ENCODE measurements around the gene NDUFS3. TPM values are rescaled to one million over a fixed set of nuclear protein-coding genes. Genes with fewer than 3 reads are reported as not detected.
"Not testable (repeated sequence)": the region's sequence is repeated elsewhere in the genome, so short reads cannot be mapped to it uniquely, and the experiment has no call there.

NDUFS3 gene
- total RNA-seq: 97.8 TPM

GRCh38 chr11:47578524-47579494 is at the start of gene NDUFS3, which contains the start of gene KBTBD4:
TSS of gene NDUFS3 (plus strand) at chr11:47579074. CDS start at chr11:47579092, 18 bp downstream.
TSS of gene KBTBD4 (minus strand) at chr11:47578970. CDS start at chr11:47578951, 19 bp downstream.
- peak; percentile 89 for DNase-seq (ENCODE audit: low spot score)

- DNase-seq (ENCODE audit: low spot score): no peak
Measured at GRCh38 chr11:47529951-47530350, 48.9 kb upstream of the NDUFS3 start.

DNA sequence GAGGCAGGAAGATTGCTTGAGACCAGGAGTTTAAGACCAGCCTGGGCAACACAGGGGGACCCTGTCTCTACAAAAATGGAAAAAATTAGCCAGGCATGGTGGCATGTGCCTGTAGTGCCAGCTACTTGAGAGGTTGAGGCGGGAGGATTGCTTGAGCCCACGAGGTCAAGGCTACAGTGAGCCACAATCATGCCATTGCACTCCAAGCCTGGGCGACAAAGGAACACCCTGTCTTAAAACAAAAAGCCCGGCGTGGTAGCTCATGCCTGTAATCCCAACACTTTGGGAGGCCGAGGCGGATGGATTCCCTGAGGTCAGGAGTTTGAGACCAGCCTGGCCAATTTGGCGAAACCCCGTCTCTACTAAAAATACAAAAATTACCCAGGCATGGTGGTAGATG is 48.2 kb upstream of the NDUFS3 start:
- not testable (repeated sequence) for DNase-seq (ENCODE audit: low spot score)

DNA sequence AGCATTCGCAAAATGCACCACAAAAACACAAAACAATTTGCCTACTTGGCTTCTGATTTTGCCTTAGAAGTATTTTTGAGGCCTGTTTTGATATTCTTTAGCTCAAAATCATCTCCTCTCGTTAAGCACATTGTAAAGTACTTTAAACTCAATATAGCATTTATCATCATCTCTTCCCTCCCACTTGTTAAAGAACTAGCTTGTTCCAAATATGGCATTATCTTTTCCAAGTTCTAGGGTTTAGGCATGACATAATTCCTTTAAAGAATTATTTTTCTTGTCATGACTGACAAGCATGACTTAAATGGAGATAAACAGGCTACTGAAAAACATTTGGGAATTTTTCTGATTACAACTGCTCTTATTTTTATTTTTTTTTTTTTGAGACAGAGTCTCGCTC is 47.2 kb upstream of the NDUFS3 start:
- no peak for DNase-seq (ENCODE audit: low spot score)

- DNase-seq (ENCODE audit: low spot score): no peak
Measured at GRCh38 chr11:47532597-47533213, 46.2 kb upstream of the NDUFS3 start.

GRCh38 chr11:47533690-47534151 is 45.2 kb upstream of the NDUFS3 start:
- no peak for DNase-seq (ENCODE audit: low spot score)

GRCh38 chr11:47534704-47535251 is 44.1 kb upstream of the NDUFS3 start:
- DNase-seq (ENCODE audit: low spot score): no peak

DNA sequence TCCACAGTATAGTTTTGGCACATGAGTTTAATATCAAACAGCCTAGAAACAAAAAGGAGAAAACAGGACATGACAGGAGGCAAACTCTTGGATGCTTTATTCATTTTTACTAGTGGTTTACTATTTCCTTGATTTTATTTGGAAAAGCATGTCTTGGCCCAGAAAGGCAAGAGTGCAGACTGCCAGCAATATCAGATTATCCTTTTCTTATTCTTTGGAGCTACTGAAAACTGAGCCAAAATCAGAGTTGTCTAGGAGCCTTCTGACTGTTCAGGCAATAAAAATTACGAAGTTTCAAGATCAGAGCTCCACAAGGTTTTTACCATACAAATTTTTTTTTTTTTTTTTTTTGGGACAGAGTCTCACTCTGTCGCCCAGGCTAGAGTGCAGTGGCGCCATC is 42.0 kb upstream of the NDUFS3 start:
- no peak for DNase-seq (ENCODE audit: low spot score)

DNA sequence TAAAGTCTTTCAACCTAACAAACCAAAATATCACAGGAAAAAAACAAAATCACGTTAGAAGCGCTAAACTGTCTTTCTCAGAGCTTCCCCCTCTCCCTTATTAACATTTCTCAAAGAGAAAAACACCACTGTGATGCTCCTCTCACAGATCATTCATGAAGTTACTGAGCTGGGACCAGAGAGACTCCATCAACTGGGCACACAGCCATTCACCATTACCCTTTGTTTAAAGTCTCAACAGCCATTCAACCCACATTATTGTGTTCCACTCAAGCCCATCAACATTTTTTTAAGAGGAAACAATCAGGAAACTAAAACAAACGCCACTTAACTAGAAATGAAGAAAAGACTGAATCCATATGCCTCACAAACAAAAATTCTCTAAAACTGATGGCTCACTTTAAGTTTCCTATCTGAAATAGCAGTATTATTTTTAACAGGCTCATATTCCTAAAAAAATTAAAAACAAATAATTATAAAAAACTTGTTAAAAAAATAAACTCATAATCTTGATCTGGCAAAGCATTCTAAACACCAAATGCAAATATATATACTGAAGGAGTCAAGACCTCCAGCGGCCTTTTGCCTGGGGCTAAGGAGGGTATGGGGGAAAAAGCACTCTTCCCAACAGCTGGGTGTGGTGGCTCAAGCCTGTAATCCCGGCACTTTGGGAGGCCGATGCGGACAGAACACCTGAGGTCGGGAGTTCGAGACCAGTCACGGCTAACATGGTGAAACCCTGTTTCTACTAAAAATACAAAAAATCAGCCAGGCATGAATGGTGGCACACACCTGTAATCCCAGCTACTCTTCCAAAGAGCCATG is 39.9 kb upstream of the NDUFS3 start:
- no peak for DNase-seq (ENCODE audit: low spot score)

- DNase-seq (ENCODE audit: low spot score): no peak
Measured at GRCh38 chr11:47539681-47540039, 39.2 kb upstream of the NDUFS3 start.

GRCh38 chr11:47541070-47541469 is 37.8 kb upstream of the NDUFS3 start:
- DNase-seq (ENCODE audit: low spot score): no peak

GRCh38 chr11:47545298-47545697 is 33.6 kb upstream of the NDUFS3 start:
- no peak for DNase-seq (ENCODE audit: low spot score)

DNA sequence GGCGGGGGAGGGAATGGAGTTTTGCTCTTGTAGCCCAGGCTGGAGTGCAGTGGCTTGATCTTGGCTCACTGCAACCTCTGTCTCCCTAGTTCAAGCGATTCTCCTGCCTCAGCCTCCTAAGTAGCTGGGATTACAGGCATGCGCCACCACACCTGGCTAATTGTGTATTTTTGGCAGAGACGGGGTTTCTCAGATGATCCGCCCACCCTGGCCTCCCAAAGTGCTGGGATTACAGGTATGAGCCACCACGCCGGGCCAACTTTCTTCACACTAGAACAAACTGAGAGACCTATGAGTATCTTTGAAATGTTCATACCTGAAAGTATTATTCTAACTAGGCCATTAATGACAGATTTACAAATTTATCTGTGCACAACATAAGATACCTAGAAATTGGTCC is 32.6 kb upstream of the NDUFS3 start:
- not testable (repeated sequence) for DNase-seq (ENCODE audit: low spot score)

DNA sequence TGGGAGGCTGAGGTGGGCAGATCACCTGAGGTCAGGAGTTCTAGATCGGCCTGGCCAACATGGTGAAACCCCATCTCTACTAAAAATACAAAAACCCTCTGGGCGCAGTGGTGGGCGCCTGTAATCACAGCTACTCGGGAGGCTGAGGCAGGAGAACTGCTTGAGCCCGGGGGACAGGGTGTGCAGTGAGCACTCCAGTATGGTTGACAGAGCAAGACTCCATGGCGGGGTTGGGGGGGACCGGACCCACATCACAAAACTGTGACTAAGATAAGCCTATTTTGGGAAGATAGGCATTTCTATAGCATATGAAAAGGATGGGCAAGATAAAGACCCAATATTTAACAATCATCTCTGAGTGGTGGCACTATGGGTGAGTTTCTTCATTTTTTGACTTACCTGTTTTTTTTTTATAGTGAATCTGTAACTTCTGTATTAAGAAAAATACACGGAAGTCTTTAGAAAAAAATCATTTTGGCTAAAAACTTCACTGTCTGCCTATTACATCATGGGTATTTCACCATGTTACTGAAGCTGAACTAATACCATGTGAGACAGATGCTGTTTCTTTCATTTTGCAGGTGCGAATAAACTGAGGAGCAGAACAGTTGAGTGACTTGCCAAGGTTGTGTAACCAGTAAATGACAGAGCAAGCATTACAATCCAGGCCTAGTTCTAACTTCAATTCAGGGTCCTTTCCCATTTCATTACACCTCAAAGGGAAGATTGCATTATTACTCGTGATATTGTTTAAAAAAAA is 28.4 kb upstream of the NDUFS3 start:
- no peak for DNase-seq (ENCODE audit: low spot score)

DNA sequence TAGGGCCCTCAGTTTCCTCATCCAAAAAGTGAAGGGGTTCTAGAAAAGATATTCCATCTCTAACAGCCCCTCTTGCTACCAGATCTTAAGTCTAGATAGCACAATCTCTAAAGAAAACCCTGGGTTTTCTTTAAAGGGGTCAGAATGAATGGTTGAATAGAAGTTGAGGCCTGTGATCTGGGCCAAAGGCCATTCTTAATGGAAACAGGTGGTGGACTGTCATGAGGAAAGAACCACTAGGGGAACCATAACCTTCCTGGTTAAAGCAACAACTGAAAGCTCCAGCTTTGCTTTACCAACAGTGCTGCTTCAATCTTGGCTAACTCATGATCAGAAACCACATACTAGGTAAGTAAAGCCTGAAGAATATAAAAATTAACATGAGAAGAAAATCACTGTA is 27.8 kb upstream of the NDUFS3 start:
- no peak for DNase-seq (ENCODE audit: low spot score)

DNA sequence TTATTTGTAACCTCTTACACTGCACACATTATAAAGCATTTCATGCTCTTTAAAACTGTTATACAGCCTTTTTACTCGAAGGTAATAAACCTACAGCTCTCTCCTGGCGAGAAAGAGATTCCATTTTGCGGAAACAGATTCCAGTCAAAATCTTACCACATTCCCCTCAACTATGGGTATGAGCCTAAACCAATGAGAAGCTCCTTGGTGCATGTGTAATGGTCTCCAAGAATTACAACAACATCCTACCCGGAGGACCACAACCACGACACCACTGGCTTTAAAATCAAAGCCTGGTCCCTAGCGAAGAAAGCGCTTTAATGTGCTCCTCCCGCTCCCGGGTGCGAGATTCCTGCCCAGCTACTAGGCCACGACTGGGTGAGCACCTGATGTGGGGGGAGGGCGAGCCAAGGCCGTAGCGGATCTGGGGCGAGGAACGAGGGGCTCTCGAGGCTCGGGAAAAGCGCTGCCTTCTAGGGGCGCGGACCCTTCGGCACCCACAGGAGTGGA is 26.8 kb upstream of the NDUFS3 start:
- no peak for DNase-seq (ENCODE audit: low spot score)

- DNase-seq (ENCODE audit: low spot score): peak; percentile 91
Measured at GRCh38 chr11:47552566-47553405, 26.1 kb upstream of the NDUFS3 start, which contains the start of gene CELF1. TSS of gene CELF1 (minus strand) at chr11:47553132. CDS start at chr11:47499523, 53,609 bp downstream.

DNA sequence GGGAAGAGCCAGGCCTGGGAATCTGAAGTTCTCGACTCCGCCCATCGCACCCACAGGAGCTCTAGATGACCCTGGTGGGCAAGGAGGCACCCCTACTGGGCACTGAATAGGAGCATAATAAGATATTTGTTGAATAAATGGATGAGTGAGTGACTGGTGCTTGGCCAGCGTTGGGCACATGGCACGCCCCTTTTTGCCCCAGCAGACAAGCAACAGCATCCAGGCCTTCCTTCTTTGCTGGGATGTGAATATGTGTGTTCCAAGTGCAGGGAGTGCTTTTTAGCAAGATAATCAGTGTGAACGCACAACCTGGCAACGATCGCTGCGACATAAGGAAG is 25.5 kb upstream of the NDUFS3 start:
- DNase-seq (ENCODE audit: low spot score): no peak

DNA sequence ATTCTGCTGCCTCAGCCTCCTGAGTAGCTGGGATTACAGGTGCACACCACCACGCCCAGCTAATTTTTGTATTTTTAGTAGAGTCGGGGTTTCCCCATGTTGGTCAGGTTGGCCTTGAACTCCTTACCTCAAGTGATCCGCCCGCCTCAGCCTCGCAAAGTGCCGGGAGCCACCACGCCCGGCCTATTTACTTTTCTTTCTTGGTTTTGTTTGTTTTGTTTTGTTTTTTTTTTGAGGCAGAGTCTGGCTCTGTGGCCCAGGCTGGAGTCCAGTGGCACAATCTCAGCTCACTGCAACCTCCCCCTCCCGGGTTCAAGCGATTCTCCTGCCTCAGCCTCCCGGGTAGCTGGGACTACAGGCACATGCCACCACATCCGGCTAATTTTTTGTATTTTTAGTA is 21.9 kb upstream of the NDUFS3 start:
- DNase-seq (ENCODE audit: low spot score): not testable (repeated sequence)

- DNase-seq (ENCODE audit: low spot score): no peak
Measured at GRCh38 chr11:47558695-47559094, 20.2 kb upstream of the NDUFS3 start.

Measured in mucosa of gallbladder (tissue), 1 donor.